NB4 (cell line): Measurements from ENCODE around the gene CDC16.

Experiments used
- DNase-seq: peaks from one replicate; pipeline ENCODE4 v3.0.0; 2010; ENCODE audit warnings: low read depth
- H3K4me3 ChIP-seq: one replicate; pipeline ENCODE4 v1.5.1; 2011; ENCODE audit warnings: mild to moderate bottlenecking, low read depth, low read length, moderate library complexity
- CTCF ChIP-seq: IDR thresholded peaks from one replicate; pipeline ENCODE4 v1.5.1; 2012; ENCODE audit warnings: low read depth, low read length
- MAX ChIP-seq: IDR thresholded peaks from 2 replicates; pipeline ENCODE4 v1.6.1; 2011; ENCODE audit warnings: low read depth, low read length
- MYC ChIP-seq: IDR thresholded peaks from 2 replicates; pipeline ENCODE4 v1.6.1; 2011; ENCODE audit warnings: low read depth, low read length
- POLR2A ChIP-seq: IDR thresholded peaks from 2 replicates; pipeline ENCODE4 v1.6.1; 2011; ENCODE audit warnings: mild to moderate bottlenecking; ENCODE audit not compliant: insufficient read length; ENCODE audit errors: extremely low read depth

Gene CDC16

GRCh38 chr13:114313061-114313860 is 78.6 kb downstream of the CDC16 start:
- peak overlapping the region; percentile 78 for H3K4me3 ChIP-seq
- TF ChIP-seq MAX = no peak
- no peak for TF ChIP-seq POLR2A
- no peak for TF ChIP-seq MYC
- no peak for TF ChIP-seq CTCF
- DNase-seq = peak; percentile 46

GRCh38 chr13:114314074-114314912 is 79.6 kb downstream of the CDC16 start, which contains the start of gene CHAMP1:
Gene CHAMP1, plus strand, starts transcription at chr13:114314503. Its CDS starts 9,340 bp downstream, at chr13:114323843.
- TF ChIP-seq MYC = peak; percentile 97
- peak; percentile 95 for TF ChIP-seq POLR2A
- TF ChIP-seq CTCF = no peak
- TF ChIP-seq MAX = peak; percentile 97
- H3K4me3 ChIP-seq = peak within 1 kb of the TSS; percentile 87
- DNase-seq = peak; percentile 99

- peak; percentile 31 for DNase-seq
- H3K4me3 ChIP-seq = peak overlapping the region; percentile 87
These were observed 80.5 kb downstream of the CDC16 start for GRCh38 chr13:114315074-114315785.

GRCh38 chr13:114318624-114319023 is 83.9 kb downstream of the CDC16 start:
- TF ChIP-seq MAX (no peak), MYC (no peak), CTCF (no peak), POLR2A (no peak)
- DNase-seq = no peak
- no peak overlapping the region for H3K4me3 ChIP-seq

More at GRCh38 chr13:114315074-114315785, 80.5 kb downstream of the CDC16 start:
- TF ChIP-seq MAX = peak; percentile 83
- 0 out of 2 replicates have a peak, but pooled peaks have one; percentile 8 for TF ChIP-seq MYC
- TF ChIP-seq POLR2A = no peak

- TF ChIP-seq POLR2A = no peak
- TF ChIP-seq MAX = no peak
- TF ChIP-seq MYC = no peak
- no peak for TF ChIP-seq CTCF
- DNase-seq = no peak
- H3K4me3 ChIP-seq = no peak overlapping the region
These were observed 84.8 kb downstream of the CDC16 start for GRCh38 chr13:114319441-114319913.
